ENCODE measurements around the gene OR10H1. TPM values are rescaled to one million over a fixed set of nuclear protein-coding genes. Genes with fewer than 3 reads are reported as not detected.
"Not testable (repeated sequence)": the region's sequence is repeated elsewhere in the genome, so short reads cannot be mapped to it uniquely, and the experiment has no call there.

The OR10H1 gene
- total RNA-seq, 1 donor from 2014 or later: not detected

DNA sequence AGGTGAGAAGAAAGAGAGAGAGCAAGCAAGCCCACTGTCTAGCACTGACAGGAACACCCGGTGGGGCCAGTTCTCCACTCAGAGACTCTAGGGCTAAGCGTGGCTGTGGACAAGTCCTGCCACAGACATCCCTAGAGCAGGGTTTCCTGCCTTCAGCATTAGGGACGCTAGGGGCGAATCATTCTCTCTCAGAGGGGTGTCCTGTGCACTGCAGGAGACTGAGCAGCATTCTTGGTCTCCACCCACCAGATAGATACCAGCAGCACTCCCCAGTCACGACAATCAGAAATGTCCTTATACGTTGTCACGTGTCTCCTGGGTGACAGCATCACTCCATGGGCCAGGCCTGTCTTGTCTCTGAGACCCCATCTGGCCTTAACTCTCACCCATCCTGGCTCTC, 1.5 kb downstream of the OR10H1 start:
- Histone ChIP-seq H3K36me3 (ENCODE audit: control insufficient read depth, insufficient read depth, low read length) (no peaks in the 10 kb centered on the region), H3K27me3 (ENCODE audit: control insufficient read depth, insufficient read depth, low read length) (no peaks in the 10 kb centered on the region), H3K4me3 (ENCODE audit: low read depth, low read length) (no peak overlapping the region)
- TF ChIP-seq, protein P1, sequence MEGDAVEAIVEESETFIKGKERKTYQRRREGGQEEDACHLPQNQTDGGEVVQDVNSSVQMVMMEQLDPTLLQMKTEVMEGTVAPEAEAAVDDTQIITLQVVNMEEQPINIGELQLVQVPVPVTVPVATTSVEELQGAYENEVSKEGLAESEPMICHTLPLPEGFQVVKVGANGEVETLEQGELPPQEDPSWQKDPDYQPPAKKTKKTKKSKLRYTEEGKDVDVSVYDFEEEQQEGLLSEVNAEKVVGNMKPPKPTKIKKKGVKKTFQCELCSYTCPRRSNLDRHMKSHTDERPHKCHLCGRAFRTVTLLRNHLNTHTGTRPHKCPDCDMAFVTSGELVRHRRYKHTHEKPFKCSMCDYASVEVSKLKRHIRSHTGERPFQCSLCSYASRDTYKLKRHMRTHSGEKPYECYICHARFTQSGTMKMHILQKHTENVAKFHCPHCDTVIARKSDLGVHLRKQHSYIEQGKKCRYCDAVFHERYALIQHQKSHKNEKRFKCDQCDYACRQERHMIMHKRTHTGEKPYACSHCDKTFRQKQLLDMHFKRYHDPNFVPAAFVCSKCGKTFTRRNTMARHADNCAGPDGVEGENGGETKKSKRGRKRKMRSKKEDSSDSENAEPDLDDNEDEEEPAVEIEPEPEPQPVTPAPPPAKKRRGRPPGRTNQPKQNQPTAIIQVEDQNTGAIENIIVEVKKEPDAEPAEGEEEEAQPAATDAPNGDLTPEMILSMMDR (IDR thresholded peaks at IDR 0.05; ENCODE audit: insufficient read depth, low read length, poor library complexity, severe bottlenecking): no peak
- DNase-seq (ENCODE audit: low read depth): no peak

DNA sequence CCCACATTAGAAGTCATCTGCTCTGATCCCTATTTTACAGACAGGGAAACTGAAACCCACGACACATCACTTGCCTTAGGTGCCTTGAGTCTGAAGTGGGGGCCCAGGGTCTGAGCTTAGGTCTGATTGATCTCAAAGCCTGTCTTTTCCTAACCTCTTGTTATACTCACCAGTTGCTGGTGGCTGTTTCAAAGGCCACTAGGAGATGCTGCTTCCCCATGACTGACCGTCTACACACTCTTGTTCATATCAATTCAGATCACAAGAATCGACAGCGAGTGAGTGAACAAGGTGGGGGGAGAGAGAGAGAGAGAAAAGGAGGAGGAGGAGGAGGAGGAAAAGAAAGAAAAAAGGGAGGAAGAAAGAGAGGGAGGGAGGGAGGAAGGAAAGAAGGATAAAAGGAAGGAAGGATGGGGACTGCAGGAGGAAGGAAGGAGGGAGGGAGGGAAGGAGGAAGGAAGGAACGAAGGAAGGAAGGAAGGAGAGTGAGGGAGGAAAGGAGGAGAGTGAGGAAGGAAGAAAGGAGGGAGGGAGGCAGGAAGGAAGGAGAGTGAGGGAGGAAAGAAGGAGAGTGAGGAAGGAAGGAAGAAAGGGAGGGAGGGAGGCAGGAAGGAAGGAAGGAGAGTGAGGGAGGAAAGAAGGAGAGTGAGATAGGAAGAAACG, 3.3 kb downstream of the OR10H1 start:
- TF ChIP-seq, protein P1 (IDR thresholded peaks at IDR 0.05; ENCODE audit: insufficient read depth, low read length, poor library complexity, severe bottlenecking): peak; percentile 67
- no peak for DNase-seq (ENCODE audit: low read depth)
- Histone ChIP-seq H3K27me3 (ENCODE audit: control insufficient read depth, insufficient read depth, low read length) (no peaks in the 10 kb centered on the region), H3K4me3 (ENCODE audit: low read depth, low read length) (no peak overlapping the region), H3K36me3 (ENCODE audit: control insufficient read depth, insufficient read depth, low read length) (no peaks in the 10 kb centered on the region)

DNA sequence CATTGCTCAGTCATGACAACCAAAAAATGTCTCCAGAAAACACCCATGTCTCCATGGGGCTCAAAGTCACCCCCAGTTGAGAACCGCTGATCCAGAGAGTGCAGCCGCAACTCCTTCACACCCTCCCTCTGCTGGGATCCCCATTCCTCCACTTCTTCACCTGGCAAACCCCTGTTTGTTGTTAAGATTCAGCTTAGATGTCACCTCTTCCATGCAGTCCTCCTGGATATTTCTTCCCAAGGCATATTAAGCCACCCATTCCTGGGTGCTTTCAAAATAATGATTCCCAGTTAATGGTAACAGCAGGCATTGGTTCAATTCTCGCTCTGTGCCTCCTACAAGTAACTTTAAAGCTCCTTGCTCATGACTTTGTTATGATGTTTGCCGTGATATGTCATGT, 4.0 kb downstream of the OR10H1 start:
- DNase-seq (ENCODE audit: low read depth): no peak
- H3K4me3 ChIP-seq (ENCODE audit: low read depth, low read length): no peak overlapping the region
- no peaks in the 10 kb centered on the region for H3K27me3 ChIP-seq (ENCODE audit: control insufficient read depth, insufficient read depth, low read length)
- H3K36me3 ChIP-seq (ENCODE audit: control insufficient read depth, insufficient read depth, low read length): no peaks in the 10 kb centered on the region
- TF ChIP-seq, protein P1 (IDR thresholded peaks at IDR 0.05; ENCODE audit: insufficient read depth, low read length, poor library complexity, severe bottlenecking): no peak

DNA sequence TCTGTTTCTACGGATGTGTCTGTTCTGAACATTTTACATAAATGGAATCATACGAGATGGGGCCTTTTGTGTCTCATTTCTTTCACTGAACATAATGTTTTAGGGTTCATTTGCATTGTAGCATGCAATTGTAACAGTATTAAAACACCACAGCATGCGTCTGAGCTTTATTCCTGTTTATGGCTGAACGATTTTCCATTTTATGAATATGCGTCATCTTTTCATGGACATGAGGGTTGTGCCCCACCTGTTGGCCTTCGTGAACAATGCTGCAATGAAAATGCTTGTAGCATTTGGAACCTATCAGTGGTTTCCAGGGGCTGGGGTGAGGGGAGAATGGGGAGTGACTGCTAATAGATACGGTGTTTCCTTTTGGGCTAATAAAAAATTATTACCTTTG, 5.1 kb downstream of the OR10H1 start:
- Histone ChIP-seq H3K36me3 (ENCODE audit: control insufficient read depth, insufficient read depth, low read length) (no peaks in the 10 kb centered on the region), H3K4me3 (ENCODE audit: low read depth, low read length) (no peak overlapping the region), H3K27me3 (ENCODE audit: control insufficient read depth, insufficient read depth, low read length) (no peaks in the 10 kb centered on the region)
- no peak for DNase-seq (ENCODE audit: low read depth)
- TF ChIP-seq, protein P1 (IDR thresholded peaks at IDR 0.05; ENCODE audit: insufficient read depth, low read length, poor library complexity, severe bottlenecking): no peak

DNA sequence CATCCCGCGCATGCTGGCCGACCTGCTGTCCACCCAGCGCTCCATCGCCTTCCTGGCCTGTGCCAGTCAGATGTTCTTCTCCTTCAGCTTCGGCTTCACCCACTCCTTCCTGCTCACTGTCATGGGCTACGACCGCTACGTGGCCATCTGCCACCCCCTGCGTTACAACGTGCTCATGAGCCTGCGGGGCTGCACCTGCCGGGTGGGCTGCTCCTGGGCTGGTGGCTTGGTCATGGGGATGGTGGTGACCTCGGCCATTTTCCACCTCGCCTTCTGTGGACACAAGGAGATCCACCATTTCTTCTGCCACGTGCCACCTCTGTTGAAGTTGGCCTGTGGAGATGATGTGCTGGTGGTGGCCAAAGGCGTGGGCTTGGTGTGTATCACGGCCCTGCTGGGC, 21.2 kb downstream of the OR10H1 start:
- H3K36me3 ChIP-seq (ENCODE audit: control insufficient read depth, insufficient read depth, low read length); DNase-seq (ENCODE audit: low read depth); H3K27me3 ChIP-seq (ENCODE audit: control insufficient read depth, insufficient read depth, low read length); H3K4me3 ChIP-seq (ENCODE audit: low read depth, low read length): not testable (repeated sequence)

DNA sequence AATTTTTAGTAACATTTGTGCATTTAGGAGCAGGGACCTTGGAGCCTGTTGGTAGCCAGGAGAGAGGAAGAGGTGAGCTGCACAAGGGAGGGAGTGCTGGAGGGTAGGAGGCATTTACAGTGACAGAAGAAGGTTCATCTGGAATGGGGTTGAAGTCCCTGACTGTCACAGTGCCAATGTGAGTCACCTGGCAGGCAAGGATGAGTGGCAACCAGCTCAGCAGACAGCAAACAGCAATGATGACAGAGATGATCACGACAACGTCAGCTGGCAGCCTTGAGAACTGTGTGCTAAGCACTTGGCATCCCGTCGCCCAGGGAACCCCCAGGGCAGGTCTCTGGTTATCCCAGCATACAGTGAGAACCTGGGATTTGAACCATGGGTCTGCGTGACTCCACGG, 25.4 kb downstream of the OR10H1 start:
- TF ChIP-seq, protein P1 (IDR thresholded peaks at IDR 0.05; ENCODE audit: insufficient read depth, low read length, poor library complexity, severe bottlenecking): no peak
- Histone ChIP-seq H3K36me3 (ENCODE audit: control insufficient read depth, insufficient read depth, low read length) (no peaks in the 10 kb centered on the region), H3K27me3 (ENCODE audit: control insufficient read depth, insufficient read depth, low read length) (no peaks in the 10 kb centered on the region), H3K4me3 (ENCODE audit: low read depth, low read length) (no peak overlapping the region)
- DNase-seq (ENCODE audit: low read depth): no peak

All from kidney epithelial cell (primary cell).